GM19239 (cell line): ENCODE measurements around the gene LOXHD1.

ENCODE experiments used
- DNase-seq: peaks from one replicate; pipeline ENCODE4 v3.0.0; 2011; ENCODE audit warnings: low spot score; ENCODE audit not compliant: insufficient read length
- FAIRE-seq: peaks from 2 replicates; lab custom pipeline; 2011; peaks lifted over from hg19 to GRCh38; lab: Jason Lieb, UNC

Gene LOXHD1

DNA sequence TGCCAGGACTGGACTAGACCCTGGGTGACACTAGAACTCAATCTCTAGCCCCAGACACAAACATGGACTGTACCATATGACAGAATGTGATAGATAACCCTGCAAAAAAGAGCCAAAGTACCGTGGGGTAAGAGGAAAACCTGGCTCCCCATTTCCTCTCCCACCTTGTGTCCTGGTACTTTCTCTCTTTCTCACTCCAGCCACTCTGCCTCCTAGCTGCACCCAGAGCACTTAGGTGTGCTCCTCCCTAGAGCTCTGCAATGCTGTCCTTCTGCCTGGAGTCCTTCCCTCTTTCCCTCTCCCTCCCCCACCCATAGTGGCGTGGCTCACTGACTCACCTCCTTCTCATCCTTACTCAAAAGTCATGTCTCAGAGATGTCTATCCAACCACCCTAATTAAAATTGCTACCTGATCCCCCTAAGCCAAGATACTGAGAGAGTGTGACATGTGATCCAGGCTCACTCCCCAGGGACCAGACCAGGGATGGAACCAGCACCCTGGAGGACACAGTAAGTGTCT, 171.3 kb downstream of the LOXHD1 start:
- FAIRE-seq: no peak
- no peak for DNase-seq

DNA sequence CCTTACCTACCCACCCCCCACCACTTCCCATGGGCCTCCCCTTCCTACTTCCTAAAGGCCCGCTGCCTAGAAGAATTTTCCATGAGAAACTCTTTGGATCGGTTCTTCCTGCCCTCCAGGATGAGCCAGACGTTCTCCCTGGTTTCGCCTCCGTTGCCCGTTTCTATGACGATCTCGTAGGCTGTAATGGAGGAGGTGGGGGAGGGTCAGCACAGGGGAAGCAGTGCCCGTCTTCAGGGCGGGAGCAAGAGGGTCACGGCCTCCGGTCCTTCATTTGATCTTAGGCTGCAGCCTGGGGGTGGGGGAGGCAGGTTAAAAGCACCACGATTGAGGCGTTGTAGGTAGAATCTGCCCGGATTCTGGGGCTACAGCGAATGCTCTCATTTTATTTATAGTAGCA, 172.0 kb downstream of the LOXHD1 start:
- FAIRE-seq: no peak

DNA sequence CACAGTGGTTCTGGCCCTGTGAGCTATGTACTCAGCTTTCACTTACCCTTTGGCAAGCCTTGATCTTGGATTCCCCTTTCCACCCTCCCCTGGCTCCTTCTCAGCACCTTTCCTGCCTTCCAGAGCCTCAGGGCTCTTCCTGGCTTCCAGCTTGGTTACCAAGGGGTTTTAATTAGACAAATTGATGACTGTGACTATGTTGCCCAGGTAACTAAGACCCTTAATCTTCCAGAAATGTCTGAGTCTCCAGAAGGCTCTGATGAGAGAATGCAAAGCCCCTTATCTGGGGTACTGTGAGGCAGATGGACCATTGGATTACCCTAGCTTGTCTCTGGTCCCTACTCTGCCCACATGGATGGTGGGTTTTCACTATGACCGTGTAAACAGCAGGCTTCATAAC, 174.2 kb downstream of the LOXHD1 start:
- no peak for DNase-seq
- FAIRE-seq: no peak

More for the DNA sequence above, 172.0 kb downstream of the LOXHD1 start:
- no peak for DNase-seq

DNA sequence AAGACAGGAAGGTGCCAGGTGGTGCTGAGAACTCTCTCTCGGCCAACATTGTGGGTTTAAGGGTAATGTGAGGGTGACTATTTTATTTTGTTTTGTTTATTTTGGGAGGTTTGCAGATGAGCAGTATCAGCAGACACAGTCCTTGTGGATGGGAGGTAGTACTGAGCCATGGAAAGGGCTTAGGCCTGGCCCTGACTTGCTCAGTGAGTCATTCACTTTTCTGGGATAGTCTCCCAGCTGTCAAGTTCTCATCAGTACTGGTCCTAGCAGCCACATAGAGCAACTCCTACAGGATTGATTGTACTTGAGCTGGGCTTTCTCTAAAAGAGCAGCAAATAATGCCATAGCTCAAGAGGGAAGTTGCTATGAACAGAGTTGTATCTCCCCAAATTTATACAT, 175.2 kb downstream of the LOXHD1 start:
- no peak for FAIRE-seq
- DNase-seq: no peak

DNA sequence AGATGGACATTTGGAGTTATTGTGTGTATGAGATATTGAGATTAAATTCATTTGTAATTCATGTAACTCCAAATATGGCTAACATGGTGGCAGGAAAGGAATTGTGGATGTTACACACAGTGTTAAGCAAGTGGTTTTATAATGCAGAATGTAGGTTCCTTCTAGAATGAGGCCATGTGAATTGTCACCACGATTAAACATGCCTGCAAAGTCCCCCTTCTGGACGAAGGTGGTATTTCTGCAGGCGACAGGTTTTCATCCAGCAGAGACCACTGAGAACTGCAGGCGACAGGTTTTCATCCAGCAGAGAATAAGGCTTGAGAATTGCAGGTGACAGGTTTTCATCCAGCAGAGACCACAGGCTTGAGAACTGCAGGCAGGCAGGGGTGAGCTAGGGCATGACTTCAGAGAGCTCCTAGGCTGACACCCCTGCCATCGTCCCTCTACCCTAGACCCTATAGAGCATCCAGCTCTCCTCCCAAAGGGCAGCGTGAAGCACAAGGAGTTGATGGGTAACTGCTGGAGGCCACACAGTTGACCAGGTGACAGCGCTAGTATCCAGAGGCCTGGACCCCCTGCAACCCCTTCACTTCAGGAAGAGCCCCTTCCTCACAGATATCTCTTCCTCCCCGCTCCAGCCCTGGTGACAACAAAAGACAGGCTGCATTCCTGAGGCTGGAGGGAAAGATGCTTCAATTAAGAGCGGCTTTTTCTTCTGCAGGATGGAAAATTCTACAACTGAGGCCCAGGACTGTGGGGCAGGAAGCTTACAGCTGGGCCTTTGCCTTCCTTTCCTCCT, 175.8 kb downstream of the LOXHD1 start:
- DNase-seq (peak; percentile 44), FAIRE-seq (peak; percentile 82)

DNA sequence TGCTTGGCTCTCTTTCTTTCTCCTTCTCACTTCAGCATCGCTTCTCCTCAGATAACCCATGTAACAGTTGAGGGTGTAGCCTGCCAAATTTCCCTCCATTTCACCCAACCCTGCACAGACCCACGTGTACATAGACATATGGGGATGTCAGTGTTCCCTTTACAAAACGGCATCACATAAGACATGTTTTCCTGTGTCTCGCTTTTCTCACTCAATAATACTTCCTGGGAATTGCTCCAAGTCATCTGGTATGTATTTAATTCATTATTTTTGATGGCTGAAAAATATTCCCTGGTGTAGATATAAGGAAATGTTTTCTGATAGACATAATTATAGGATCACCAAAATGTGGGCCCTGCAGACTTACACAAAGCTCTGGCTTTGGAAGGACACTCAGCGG, 176.8 kb downstream of the LOXHD1 start:
- FAIRE-seq: no peak
- DNase-seq: no peak

DNA sequence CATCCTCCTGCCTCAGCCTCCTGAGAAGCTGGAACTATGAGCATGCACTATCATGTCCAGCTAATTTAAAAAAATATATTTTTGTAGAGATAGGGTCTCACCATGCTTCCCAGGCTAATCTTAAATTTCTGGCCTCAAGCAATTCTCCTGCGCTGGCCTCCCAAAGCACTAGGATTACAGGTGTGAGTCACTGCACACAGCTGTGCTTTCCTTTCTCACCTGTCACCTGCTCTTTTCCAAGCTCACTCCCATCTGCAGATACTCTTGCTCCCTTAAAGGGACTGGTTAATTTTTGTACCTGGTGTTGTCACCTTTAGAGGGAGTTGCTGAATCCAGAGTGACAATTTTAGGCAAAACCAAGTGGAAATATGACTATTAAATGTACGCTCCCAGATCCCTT, 178.2 kb downstream of the LOXHD1 start:
- DNase-seq (no peak), FAIRE-seq (no peak)

DNA sequence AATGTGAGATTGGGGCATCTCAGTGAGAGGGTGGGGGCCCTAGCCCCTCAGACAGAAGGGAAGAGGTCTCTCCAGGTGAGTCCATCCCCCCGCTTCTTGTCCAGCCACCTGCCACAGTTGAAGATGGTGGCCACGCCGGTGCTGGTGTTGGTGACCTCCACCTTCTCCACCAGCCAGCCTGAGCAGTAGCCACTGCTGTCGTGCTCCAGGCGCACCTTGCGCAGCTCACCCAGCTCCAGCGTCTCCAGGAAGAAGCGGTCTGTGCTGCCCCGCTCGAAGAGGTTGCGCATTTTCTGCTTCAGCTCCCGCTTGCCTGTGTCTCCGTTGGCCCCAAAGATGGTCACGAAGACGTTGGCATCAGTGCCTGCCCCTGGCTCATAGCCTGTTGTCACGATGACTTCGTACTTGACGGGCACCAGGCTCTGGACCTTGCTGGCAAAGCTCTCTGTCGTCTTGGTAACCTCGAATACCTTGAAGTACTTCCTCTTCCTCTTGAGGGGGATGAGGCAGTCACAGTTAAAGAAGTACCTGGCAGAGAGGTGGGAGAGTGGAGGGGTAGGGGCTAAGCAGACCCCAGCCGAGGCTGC, 179.5 kb downstream of the LOXHD1 start:
- DNase-seq (no peak), FAIRE-seq (no peak)

DNA sequence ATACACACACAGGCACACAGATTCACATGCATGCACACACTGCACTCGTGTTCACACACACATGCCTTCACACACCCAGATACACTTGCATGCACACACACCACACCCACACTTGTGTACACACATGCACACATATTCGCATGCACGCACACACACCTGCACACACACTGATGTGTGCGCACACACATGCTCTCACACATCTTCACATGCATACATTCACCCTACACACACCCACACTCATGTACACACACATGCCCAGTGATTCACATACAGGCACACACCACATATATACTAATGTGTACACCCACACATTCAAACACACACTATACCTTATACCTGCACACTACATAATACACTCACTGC, 181.6 kb downstream of the LOXHD1 start:
- DNase-seq: no peak
- no peak for FAIRE-seq

DNA sequence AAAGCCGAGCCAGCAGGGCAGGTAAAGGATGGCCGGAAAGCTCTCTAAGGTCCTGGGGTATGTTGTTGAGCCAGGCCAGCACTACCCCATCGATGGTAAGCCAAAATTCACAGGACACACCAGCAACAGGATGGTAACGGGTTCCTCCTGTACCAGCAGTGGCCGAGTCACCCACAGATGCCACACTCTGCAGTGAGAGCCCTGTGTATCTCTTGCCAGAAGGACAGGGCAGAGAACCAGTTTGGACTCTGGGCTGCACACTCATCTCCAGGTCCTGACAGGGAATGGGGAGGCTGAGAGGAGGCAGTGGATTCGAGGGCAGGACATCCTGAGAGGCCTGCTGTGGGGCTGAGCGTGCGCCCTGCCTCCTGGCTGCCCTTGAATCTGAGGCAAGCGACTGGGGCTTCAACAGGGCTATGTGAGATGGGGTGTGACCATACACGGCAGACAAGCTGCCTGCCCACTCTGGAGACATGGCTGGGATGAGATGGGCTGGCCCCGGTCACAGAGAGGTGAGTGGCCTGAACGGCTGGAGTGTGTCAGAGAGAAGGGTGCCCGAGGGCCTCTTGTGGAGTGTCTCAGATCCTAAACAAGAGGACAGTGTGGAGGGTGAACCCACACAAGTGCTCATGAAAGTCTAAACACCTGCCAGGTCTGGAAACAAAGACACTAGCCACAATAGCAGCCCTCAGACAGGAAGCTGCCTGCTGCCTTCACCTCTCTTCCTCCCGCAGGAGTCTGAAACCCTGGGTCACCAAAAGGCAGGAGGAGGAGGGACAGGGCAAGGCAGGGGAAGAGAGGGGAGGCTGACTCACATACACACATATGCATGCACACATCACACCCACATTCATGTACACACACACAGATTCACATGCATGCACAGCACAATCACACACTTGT, 182.3 kb downstream of the LOXHD1 start:
- DNase-seq (no peak), FAIRE-seq (no peak)

DNA sequence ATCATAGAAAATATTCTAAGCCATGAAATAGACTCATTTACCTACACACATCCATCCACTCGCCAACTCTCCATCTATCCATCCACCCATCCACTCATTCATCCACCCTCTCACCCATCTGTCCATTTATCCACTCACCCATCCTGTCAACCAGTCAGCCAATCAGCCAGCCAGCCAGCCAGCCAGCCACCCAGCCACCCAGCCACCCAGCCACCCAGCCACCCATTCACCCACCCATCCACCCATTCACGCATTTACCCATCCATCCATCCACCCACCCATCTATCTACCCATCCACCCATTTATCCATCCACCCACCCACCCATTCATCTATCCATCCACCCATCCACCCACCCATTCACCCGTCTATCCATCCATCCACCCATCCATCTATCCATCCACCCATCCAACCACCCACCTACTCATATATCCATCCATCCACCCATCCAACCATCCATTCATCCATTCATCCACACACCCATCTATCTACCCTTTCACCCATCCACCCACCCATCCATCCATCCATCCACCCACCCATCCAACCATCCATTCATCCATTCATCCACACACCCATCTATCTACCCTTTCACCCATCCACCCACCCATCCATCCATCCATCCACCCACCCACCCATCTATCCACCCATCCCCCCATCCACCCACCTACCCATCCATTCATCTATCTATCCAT, 185.1 kb downstream of the LOXHD1 start:
- FAIRE-seq (no peak), DNase-seq (no peak)

DNA sequence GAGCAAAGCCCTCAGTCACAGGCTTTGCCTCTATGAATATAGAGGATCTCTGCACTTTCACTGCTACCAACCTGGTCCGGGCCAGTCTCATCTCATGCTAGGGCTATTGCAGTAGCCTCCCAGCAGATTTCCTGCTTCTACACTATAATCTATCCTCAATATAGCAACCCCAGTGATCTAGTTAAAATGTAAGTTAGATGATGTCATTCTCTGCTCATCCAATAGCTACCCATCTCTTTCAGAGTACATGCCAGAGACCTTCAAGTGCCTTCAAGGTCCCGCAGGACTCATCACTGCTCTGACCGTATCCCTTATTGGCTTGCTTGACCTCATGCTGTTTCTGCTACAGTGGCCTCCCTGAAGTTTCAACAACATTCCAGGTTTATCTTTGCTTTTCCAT, 186.3 kb downstream of the LOXHD1 start:
- no peak for DNase-seq
- no peak for FAIRE-seq

DNA sequence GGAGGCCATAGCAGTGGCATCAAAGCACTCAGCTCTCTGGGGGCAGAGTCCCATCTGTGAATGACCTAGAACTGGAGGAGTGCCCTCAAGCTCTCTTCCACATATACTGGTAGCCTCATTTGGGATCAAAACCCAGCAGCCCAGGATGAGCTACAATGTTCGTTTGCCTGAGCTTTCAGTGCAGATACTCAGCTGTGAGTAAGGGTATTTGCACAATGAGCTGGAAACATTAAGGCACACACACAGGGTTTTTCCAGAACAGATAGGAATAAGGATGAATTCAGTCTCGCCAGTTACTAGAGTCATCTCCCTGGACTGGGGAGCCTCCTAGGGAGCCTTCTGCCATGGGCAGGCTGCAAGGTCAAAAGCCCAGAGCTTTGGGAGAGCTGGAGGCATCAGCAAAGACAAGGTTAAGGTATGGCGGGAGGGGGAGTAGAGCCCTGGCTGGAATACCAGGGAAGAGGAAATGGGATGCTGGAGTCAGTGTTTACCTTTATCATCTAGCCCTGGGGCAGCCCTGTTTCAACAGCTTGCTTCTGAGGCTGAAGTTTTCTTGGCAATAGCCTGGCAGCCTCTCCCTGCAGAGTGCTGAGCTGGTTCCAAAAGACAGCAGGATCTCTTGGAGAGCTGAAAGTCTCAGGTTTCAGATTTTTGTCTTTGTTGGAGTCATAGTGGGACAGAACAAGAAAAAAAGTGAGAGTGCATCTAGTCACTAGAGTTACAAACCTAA, 187.7 kb downstream of the LOXHD1 start:
- FAIRE-seq: no peak

DNA sequence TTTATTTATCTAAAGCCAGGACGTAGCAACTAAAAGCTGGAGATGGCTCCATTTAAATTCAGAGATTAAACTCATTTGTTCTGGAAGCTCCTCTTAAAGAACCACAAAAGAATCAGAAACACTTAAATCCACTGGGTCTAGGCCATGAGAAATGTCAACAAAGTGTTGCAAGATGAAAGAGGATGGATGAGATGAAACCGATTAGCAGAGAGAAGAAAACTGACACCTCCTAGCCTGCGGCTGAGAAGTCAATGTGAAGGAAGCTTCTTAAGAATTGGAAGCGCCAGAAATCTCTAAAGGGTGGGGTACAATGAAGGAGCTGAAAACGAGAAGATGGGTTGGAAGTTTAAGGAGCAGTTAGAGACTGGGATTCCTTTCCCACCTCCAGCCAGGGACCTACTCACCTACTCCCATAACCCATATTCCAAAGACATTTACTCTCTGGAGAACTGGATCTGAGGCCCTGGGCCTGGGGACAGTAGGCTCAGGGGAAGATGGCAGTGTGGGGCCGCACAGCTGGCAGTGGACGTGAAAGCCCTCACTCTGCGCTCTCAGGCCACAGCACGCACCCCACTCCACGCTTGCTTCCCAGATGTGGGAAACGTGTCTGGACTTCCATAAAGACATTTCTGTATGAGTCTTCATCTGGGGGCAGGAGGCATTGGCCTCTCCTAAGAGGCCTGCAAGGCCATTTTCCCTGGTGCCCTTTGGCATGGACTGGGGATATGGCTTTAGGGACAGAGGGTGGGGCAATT, 188.4 kb downstream of the LOXHD1 start:
- FAIRE-seq: no peak
- no peak for DNase-seq

More for the DNA sequence above, 187.7 kb downstream of the LOXHD1 start:
- DNase-seq: no peak

DNA sequence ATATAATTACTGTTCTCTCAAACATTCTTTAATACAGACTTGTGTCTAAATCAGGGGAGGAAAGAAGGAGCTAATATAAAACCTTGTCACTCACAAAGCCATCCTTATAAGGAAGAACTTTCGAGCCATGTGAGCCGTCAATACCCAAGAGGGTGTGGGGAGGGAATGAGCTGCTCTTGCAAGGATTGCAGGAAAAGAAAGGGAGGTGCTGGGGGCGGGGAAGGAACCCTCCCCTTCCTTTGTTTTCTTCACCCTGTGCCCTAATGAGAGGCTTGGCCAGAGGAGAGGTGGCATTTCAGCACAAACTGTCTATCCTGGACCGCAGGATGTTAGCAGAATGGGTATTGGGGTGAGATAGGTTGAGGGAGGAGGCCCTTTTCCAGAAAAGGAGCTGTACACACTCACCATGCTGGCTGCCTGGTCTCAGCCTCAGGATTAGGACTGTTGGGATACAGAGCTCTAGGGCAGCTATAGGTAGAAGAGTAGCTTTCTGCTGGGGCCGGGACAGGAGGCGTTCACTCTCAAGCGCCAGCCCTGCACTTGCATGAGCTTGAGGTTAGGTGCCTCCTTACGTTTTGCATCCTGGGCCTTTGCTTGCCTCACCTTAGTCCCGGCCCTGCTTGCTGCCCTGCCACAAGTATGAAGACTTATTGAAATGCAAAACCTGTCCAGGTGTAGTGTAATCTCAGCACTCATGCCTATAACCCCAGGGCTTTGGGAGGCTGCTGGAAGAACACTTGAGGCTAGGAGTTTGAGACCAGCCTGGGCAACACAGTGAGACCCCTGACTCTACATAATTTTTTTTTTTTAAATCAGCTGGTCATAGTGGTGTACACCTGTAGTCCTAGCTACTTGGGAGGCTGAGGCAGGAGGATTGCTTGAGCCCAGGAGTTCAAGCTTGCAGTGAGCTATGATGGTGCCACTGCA, 190.5 kb downstream of the LOXHD1 start:
- DNase-seq (no peak), FAIRE-seq (no peak)

DNA sequence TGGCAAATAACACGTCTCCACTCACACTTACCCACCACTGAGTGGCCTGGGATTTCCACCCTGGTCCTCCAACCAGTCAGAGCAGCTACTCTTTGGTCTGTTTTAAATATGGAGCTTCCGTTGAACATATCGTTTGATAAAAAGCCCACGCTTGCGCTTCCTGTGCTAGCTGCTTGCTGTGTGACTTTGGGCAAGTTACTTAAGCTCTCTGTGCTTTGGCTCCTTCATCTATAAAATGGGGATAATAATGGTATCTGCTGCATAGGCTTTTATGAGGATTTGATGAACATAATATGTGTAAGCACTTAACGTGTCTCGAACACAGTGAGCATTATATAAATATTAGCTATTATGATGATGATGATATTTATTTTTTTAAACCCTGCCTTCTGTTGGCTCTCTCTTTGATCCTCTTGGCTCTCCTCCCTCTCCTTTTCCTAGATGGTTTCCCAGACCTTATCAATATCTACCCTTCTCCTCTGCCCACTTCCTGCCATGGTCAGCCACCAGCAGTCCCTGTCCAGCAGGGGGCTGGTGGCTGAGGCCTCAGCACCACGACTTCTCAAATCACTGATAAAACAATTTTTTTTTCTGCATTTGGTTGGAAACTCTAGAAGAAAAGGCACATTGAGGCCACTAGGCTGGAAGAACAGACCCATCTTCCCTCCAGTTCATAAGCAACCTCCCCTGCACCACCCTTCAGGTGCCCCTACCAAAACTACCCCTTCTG, 191.9 kb downstream of the LOXHD1 start:
- no peak for FAIRE-seq
- DNase-seq: no peak

DNA sequence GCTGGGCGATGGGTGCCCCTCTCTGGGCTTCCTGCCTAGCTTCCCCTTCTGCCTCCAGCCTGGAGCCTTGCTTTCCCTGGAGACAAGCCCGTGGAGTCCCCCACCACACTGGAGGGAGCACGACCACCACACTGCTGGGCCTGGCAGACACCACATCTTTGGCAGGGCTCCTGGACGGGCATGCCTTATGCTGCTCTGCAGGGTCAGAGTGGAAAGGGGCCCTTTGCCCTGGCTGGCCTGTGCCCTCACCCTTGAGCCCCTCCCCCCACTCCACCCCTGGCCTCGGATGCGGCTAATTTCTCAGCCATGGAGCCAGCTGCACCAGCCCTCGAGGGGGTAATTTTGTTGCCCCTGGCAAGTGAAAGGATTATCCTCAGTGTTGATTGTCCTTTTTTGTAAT, 194.5 kb downstream of the LOXHD1 start:
- FAIRE-seq (no peak), DNase-seq (no peak)
